ENCODE measurements around the gene DLG2. TPM values are rescaled to one million over a fixed set of nuclear protein-coding genes. Genes with fewer than 3 reads are reported as not detected.

DLG2 gene
- polyA plus RNA-seq, 3 donors = 0.24 to 0.39 TPM; not detected in 1

DNA sequence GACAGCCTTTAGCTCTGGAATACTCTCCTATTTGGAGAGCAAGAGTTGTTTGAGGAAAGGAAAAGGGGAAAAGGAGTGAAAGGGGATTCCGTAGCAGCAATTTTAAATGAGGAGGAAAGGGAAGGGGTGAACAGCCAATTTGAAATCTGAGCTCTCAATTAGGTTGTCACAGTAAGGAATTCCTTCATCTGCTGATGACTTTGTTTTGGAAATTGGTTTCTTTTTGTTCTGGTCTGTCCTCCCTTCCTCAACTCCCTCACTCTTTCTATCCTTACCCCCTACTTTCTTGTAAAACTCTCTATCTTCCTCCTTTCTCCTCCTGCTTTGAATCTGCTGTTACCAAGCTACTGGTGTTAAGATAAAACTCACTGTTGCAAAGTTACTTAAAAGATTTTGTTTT, 1155.6 kb downstream of the DLG2 start:
- H3K27ac ChIP-seq (ENCODE audit: low read depth in 1 of 2, low read length in 2 of 2) = no peak overlapping the region
- H3K4me2 ChIP-seq (replicated peaks; ENCODE audit: extremely low read depth, low read length, poor library complexity, severe bottlenecking) = no peak overlapping the region
- peaks cover 0 to 2% (median 0%) of the 10 kb centered on the region in 7 donors for H3K9me3 Mint-ChIP-seq
- no peak overlapping the region for H3K27ac Mint-ChIP-seq
- no peaks in the 10 kb centered on the region for H3K9me3 ChIP-seq (replicated peaks in 1 of 2; ENCODE audit: control insufficient read depth in 1 of 2, insufficient read depth in 1 of 2, low read length in 2 of 2)
- no peak overlapping the region for H2AFZ ChIP-seq (ENCODE audit: insufficient read depth, low read depth, low read length, poor library complexity, severe bottlenecking)
- no peaks in the 10 kb centered on the region for H3K4me1 Mint-ChIP-seq
- no peaks in the 10 kb centered on the region for H3K27me3 Mint-ChIP-seq (ENCODE audit: low read depth in 3 of 3)
- H3K79me2 ChIP-seq (ENCODE audit: insufficient read depth, low read length) = no peaks in the 10 kb centered on the region
- no peak overlapping the region for H3K4me3 ChIP-seq (replicated peaks in 1 of 3; ENCODE audit: low read depth in 2 of 3, low read length in 3 of 3)
- no peaks in the 10 kb centered on the region for H3K36me3 ChIP-seq (replicated peaks in 1 of 2; ENCODE audit: control insufficient read depth in 1 of 2, insufficient read depth in 2 of 2, low read length in 2 of 2)
- H3K36me3 Mint-ChIP-seq = no peaks in the 10 kb centered on the region
- WGBS (ENCODE audit: insufficient coverage) = 33% methylated on average over 1 of the region's 1 CpG
- H4K20me1 ChIP-seq (ENCODE audit: insufficient read depth, low read length) = no peaks in the 10 kb centered on the region
- no peaks in the 10 kb centered on the region for H3K27me3 ChIP-seq (ENCODE audit: control insufficient read depth in 2 of 2, insufficient read depth in 2 of 2, low read length in 2 of 2)
- DNase-seq = no peak
- H3K4me1 ChIP-seq (ENCODE audit: control insufficient read depth in 1 of 2, insufficient read depth in 2 of 2, low read length in 2 of 2) = no peaks in the 10 kb centered on the region
- intact Hi-C loops (cut with micrococcal nuclease) = no loop called here
- no peak overlapping the region for H3K4me3 Mint-ChIP-seq
- H3K9ac ChIP-seq (ENCODE audit: insufficient read depth, low read length, poor library complexity, severe bottlenecking) = no peak overlapping the region
- TF ChIP-seq, protein P1, sequence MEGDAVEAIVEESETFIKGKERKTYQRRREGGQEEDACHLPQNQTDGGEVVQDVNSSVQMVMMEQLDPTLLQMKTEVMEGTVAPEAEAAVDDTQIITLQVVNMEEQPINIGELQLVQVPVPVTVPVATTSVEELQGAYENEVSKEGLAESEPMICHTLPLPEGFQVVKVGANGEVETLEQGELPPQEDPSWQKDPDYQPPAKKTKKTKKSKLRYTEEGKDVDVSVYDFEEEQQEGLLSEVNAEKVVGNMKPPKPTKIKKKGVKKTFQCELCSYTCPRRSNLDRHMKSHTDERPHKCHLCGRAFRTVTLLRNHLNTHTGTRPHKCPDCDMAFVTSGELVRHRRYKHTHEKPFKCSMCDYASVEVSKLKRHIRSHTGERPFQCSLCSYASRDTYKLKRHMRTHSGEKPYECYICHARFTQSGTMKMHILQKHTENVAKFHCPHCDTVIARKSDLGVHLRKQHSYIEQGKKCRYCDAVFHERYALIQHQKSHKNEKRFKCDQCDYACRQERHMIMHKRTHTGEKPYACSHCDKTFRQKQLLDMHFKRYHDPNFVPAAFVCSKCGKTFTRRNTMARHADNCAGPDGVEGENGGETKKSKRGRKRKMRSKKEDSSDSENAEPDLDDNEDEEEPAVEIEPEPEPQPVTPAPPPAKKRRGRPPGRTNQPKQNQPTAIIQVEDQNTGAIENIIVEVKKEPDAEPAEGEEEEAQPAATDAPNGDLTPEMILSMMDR (IDR thresholded peaks at IDR 0.05) = no peak

DNA sequence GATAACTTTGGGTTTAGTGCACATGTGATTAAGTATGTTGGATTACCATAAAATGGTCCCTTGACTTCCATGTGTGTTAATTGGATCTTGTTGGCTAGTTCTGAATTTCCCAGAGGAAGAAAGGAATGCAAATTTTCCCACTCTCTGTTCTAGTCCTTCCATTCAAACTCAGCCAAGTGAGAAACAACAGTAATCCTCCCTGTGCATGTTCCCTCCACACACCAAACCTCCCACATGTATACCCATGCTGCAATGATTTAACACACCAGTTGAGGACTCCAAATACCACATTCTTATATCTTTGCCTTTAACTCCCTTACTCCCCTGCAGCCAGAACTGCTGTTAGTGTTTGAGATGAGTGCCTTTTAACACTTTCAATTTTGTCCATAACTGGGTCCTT, 1158.9 kb downstream of the DLG2 start:
- TF ChIP-seq, protein P1 (IDR thresholded peaks at IDR 0.05) = no peak
- H3K4me3 ChIP-seq (replicated peaks in 1 of 3; ENCODE audit: low read depth in 2 of 3, low read length in 3 of 3) = no peak overlapping the region
- DNase-seq = no peak
- no peaks in the 10 kb centered on the region for H3K27me3 ChIP-seq (ENCODE audit: control insufficient read depth in 2 of 2, insufficient read depth in 2 of 2, low read length in 2 of 2)
- H3K79me2 ChIP-seq (ENCODE audit: insufficient read depth, low read length) = no peaks in the 10 kb centered on the region
- H3K27ac ChIP-seq (ENCODE audit: low read depth in 1 of 2, low read length in 2 of 2) = no peak overlapping the region
- no peak overlapping the region for H3K4me2 ChIP-seq (replicated peaks; ENCODE audit: extremely low read depth, low read length, poor library complexity, severe bottlenecking)
- H3K4me1 ChIP-seq (ENCODE audit: control insufficient read depth in 1 of 2, insufficient read depth in 2 of 2, low read length in 2 of 2) = no peaks in the 10 kb centered on the region
- H3K36me3 Mint-ChIP-seq = no peaks in the 10 kb centered on the region
- no peaks in the 10 kb centered on the region for H3K36me3 ChIP-seq (replicated peaks in 1 of 2; ENCODE audit: control insufficient read depth in 1 of 2, insufficient read depth in 2 of 2, low read length in 2 of 2)
- no peak overlapping the region for H3K4me3 Mint-ChIP-seq
- H3K4me1 Mint-ChIP-seq = no peaks in the 10 kb centered on the region
- H3K27ac Mint-ChIP-seq = no peak overlapping the region
- no peaks in the 10 kb centered on the region for H4K20me1 ChIP-seq (ENCODE audit: insufficient read depth, low read length)
- H3K9ac ChIP-seq (ENCODE audit: insufficient read depth, low read length, poor library complexity, severe bottlenecking) = no peak overlapping the region
- peaks cover 0 to 2% (median 0%) of the 10 kb centered on the region in 7 donors for H3K9me3 Mint-ChIP-seq
- no peaks in the 10 kb centered on the region for H3K27me3 Mint-ChIP-seq (ENCODE audit: low read depth in 3 of 3)
- no peaks in the 10 kb centered on the region for H3K9me3 ChIP-seq (replicated peaks in 1 of 2; ENCODE audit: control insufficient read depth in 1 of 2, insufficient read depth in 1 of 2, low read length in 2 of 2)
- no peak overlapping the region for H2AFZ ChIP-seq (ENCODE audit: insufficient read depth, low read depth, low read length, poor library complexity, severe bottlenecking)
- intact Hi-C loops (cut with micrococcal nuclease) = no loop called here

All from CD14-positive monocyte (primary cell).